ENCODE data around the gene MZT2A.
A peak's percentile ranks its signal among the peaks of the same experiment; 100 is the strongest.
"Not testable (repeated sequence)": the region's sequence is repeated elsewhere in the genome, so short reads cannot be mapped to it uniquely, and the experiment has no call there.

Gene MZT2A

DNA sequence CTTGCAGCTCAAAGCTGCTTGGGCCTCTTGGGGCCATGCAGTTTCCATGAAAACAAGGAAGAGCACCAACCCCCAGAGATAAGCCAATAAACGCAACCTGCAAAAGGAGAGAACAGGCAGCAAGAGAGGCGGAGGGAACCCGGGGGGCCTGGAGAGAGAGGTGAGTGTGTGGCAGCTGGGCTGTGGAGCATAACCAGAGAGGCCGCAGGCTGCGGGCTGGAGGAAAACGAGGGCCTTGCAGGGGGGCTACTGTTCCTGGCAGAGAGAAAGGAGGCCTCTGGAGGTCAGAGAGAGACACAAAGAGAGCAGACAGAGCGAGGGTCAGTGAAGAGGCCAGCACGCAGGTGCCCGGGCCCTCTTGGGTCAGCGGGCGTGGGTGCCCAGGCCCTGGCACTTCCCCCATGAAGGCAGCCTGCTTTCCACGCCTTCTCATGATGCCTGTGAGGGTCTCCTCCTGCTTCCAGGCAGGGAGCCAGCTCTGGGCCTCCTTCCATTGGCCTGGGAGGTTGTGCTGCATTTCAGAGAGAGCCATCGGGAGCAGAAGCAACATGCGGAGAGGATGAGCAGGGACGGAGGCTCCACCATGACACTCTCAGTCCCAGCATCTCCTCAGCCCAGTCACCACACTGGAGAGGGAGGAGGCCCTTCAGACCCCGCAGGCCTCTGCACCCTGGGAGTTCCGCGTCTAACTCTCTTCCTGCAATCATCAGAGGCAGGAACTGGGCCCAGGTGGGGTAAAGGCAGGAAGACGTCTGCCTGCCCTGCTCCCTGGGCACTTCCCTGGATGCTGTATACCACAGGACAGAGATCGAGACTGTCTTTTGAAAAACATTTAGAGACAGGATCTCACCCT, 1.4 kb downstream of the MZT2A start:
- DNase-seq = peak; percentile 65

DNA sequence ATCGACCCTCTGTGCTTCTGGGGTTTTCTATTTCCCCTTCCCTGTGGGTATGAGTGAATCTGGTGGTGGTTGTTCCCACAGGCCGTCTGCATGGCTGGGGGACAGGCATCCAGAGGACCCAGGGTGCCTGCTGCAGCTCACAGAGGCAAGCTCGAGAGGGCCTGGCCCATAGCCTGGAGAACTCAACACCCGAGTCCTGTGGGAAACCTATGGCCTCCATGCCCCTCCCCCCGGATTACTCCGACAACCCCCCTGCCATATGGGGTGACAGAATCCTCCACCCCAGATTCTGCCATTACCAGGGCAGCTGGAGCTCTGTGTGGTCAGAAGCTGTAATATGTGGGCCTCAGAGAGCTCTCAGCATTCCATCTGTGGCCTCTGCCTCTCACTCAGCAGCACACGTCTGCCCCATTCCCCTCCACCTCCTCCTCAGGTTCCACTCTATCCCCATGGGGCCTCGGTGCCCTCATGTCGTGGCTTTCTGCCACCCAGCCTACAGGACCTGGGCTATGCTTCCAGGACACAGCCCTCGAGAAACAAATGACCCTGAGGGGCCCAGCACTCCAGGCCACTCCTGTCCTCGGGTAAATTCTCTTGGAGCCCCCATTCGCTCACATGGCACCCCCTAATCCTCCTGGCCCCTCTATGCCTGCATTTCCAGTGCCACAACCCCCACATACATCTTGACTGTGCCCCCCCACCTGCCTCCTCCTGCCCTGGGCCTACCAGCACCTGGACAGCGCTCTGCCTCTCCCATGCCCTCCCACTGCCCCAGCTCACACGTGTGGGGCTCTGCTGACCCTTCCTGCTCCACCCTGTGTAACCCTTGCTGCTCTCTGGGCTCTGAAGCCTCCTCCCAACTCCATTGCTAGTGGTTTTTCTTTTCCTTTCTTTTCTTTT, 3.6 kb downstream of the MZT2A start:
- DNase-seq = no peak

DNA sequence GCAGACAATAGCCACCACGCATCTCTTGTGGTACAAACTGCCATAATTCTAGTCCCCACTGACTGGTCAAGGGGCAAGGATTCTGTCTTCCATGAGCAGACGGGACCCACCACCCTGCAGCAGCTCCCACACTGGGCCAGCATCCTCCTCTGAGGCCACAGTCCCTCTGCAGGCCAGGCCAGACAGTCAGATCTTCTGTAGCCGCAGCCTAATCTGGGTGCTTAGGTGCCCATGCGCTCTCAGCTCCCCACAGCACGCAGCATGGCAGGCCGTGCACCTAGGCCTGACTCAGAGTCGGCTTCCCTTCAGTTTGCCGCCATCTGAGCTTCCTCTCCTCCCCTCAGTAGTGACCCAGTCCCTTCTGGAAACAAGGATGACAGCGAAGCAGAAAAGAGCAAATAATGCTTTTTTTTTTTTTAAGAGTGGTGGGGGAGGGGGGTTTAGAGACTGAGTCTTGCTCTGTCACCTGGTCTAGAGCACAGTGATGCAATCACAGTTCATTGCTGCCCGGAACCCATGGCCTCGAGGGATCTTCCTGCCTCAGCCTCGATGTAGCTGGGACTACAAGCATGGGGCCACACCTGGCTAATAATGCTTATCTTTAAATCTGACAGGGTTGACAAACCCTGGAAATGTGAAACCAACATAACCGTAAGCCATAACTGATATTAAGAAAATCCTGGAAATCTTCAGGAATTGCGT, 5.8 kb downstream of the MZT2A start:
- DNase-seq = not testable (repeated sequence)

- DNase-seq = not testable (repeated sequence)
Observed at GRCh38 chr2:131484906-131485460, 7.2 kb downstream of the MZT2A start.

DNA sequence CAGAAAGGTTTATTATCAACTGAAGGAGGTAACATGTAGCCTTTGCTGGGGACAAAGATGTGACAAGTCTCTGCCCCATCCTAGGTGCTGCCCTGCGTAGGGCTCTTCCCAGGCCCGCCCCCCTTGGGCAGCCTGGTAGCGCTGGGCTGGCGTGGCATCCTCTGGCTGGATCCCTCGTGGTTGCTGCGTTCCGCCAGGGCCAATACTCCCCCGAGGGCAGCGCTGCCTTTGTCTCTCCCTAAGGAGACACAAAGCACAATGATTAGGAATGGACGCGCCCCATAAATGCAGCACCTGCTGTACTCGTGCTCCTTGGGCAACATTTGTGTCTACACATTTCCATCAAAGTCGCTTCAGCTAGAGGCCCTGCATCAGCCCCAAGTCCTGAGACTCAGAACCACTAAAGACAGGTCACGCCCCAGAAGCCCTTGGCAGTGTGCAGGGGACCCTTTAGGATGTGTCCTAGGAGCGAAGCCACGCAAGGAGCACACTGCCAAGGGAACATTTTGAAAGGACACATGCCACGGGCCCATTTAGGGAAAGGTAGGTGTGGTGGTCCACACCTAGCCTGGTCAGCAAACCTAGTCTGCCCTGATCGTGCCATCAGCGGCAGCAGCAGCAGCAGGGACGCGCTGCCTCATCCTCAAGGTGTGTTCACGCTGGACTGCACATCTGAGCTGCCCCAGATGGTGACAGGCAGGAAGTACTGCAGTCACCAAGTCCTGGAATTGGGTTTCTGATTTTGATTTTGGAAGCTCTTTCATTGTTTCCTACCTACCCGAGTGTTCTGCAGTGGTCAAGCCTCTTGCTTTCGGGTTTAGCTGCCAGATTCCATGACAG, 8.0 kb downstream of the MZT2A start:
- DNase-seq = not testable (repeated sequence)

DNA sequence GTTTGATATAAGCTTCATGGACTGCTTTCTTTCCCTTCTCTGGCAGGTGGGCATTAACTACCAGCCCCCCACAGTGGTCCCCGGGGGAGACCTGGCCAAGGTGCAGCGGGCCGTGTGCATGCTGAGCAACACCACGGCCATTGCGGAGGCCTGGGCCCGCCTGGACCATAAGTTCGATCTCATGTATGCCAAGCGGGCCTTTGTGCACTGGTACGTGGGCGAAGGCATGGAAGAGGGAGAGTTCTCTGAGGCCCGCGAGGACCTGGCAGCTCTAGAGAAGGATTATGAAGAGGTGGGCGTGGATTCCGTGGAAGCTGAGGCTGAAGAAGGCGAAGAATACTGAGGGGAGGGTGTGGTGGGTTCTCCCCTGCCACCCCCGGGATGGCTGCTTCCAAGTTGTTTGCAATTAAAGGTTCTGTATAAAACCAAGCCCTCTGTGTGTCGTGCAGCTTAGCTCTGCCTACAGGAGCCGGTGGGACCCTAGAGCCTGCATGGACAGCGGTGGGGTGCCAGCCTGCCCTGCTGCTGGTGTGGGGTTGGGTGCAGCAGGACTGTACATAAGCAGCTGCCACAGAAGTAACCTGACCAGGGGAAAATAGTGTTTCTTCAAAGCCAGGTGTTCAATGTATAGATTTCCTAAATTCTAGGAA, 9.6 kb downstream of the MZT2A start:
- DNase-seq = not testable (repeated sequence)

DNA sequence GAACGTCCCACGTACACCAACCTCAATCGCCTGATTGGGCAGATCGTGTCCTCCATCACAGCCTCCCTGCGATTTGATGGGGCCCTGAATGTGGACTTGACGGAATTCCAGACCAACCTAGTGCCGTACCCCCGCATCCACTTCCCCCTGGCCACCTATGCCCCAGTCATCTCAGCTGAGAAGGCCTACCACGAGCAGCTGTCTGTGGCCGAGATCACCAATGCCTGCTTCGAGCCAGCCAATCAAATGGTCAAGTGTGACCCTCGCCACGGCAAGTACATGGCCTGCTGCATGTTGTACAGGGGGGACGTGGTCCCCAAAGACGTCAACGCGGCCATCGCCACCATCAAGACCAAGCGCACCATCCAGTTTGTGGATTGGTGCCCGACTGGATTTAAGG, 11.8 kb downstream of the MZT2A start:
- DNase-seq = not testable (repeated sequence)

DNA sequence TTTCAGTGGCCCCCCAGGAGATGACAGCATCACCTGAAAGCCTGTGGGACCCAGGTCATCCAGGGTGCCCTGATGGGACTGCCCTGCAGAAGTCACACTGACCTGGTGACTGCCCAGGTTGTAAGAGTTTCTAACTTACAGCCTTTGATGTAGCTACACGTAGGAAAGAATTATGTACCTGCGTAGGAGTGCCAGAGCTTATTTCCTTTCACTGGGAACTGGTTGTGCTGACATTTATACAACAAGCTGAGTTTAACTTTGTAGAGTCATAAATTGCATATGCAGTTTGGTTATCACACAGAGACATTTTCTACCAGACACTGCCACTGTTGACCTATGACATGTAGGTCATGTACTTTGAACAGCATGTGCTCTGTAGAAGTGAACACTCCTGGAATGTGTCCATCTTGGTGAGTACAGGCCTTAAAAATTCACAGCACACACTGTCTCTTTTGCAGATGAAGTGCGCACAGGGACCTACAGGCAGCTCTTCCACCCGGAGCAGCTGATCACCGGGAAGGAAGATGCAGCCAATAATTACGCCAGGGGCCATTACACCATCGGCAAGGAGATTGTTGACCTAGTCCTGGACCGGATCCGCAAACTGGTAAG, 13.2 kb downstream of the MZT2A start:
- not testable (repeated sequence) for DNase-seq

DNA sequence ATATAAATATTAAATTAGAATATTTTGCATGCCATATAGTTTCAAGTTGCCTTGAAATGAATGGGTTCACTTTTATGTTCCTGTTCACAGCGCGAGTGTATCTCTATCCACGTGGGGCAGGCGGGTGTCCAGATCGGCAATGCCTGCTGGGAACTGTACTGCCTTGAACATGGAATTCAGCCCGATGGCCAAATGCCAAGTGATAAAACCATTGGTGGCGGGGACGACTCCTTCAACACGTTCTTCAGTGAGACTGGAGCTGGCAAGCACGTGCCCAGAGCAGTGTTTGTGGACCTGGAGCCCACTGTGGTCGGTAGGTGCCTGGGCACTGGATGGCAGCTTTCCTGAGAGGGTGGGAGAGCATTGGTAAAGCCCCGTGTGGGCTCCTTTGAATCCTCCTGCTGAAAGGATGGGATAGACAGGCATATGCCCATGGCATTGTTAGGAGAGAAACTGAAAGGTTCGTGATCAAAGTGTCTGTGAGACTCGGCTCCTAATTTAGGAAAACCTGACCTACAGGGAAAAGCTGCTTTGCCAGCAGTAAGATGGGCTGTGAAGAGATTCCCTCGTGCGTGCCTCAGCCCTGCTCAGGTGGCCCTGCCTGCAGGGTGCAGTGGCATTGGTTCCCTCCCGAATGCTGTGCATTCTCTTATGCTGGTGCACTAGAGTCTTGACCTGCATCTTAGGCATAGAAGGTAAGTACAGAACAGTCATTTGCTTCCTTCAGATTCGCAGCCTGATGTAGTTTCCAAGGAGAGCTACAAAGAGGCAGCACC, 13.9 kb downstream of the MZT2A start:
- not testable (repeated sequence) for DNase-seq

DNA sequence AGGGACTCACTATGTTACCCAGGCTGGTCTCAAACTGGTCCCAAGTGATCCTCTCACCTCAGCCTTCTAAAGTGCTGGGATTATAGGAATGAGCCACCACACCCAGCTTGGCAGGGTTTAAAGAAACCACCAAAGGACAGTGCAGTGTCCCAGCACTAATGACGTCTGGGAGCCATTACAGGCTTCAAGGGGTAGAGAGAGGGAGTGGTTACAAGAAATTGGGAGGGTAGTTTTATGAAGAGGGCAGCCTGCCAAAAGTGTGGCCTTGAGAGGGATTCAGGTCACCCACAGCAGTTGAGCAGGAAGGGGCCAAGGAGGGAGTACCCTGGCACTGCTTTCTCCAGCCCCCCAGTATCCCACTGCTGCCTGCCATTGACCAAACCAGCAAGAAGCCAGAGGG, 15.0 kb downstream of the MZT2A start:
- not testable (repeated sequence) for DNase-seq

DNA sequence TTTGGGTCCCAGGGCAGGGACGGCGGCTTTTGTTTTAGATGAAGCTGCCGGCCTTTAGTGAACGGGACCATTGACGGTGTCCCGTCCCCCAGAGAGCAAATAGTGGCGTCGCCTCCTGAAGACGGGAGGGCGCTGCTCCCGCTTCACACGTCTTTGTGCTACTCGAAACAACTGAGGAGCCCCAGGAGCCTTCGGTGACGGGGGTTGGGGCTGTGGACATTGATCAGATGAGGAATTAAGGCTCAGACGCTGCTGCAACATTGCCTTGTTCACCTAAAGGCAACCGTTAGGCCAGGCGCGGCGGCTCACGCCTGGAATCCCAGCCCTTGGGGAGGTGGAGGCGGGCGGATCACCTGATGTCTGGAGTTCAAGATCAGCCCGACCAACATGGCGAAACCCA, 15.8 kb downstream of the MZT2A start:
- not testable (repeated sequence) for DNase-seq

DNA sequence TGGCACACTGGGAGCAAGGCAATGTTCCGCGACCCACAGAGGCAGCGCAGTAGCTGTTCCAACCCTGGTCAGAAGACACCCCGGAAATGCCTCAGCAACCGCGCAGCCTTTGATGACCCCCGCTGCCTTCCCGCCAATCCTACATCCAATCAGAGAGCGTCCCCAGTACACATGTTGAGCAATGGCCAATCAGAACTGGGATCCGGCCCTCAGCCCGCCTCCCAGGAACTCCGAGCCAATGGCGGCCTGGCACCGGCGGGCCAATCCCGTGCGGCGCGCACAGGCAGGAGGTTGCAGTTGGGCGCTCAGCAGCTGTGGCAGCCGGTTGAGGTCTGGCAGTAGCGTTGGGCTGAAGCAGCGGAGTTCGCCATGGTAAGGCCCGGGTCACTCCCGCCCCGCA, 16.4 kb downstream of the MZT2A start, which contains the start of gene TUBA3D:
Gene TUBA3D, plus strand, starts transcription at position 289 of the 400 bp plus-strand sequence. Its CDS starts 81 bp downstream, at position 370.
- DNase-seq = no peak

- DNase-seq = not testable (repeated sequence)
Observed at GRCh38 chr2:131473266-131473665, 18.9 kb downstream of the MZT2A start.

- not testable (repeated sequence) for DNase-seq
Observed at GRCh38 chr2:131471624-131472023, 20.6 kb downstream of the MZT2A start.

DNA sequence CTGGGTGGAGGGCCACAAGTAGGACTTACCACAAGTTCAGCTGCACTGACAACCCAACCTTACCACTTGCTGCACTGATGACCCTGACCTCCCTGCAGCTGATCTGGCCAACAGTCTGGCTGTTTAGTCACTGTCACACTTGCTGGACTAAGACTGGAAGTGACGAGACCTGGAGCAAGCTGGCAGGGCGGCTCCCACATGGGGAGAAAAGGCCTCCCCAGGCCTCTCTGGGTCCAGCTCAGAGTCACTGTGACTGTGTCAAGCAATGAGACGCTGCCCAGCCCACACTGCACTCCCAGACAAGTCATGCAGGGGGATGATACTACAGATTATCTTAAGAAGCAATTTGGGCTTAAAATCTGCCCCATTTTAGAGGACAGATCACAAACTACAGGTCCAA, 21.3 kb downstream of the MZT2A start:
- not testable (repeated sequence) for DNase-seq

DNA sequence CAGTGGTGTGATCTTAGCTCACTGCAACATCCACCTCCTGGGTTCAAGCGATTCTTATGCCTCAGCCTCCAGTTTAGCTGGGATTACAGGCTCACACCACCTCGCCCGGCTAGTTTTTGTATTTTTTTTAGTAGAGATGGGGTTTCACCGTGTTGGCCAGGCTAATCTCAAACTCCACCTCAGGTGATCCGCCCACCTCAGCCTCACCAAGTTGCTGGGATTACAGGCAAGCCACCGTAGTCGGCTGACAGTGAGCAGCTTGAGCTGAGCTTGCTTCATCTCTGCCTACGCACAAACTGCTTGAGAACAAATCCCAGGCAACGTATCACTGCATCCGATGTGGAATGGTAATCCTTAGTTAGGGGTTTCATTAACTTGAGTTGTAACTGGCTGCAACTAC, 24.5 kb downstream of the MZT2A start:
- DNase-seq = not testable (repeated sequence)

DNA sequence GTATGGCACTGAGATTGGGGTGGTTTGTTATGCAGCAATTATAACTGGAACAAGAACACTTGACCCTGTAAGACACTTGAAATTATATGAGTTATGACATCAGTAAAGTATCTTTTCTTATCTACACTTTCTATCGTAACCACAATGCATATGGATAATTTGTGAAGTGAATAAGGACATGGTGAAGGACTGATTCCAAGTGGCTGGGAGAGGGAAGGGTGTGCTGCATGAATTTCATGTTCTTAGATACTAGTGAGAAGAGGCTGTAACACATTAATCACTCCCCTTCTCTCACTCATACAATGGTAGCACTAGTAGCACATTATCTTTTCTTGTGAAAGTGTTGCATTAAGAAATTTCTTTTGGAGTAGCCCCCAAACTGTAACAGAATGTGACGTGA, 37.3 kb downstream of the MZT2A start:
- not testable (repeated sequence) for DNase-seq

DNA sequence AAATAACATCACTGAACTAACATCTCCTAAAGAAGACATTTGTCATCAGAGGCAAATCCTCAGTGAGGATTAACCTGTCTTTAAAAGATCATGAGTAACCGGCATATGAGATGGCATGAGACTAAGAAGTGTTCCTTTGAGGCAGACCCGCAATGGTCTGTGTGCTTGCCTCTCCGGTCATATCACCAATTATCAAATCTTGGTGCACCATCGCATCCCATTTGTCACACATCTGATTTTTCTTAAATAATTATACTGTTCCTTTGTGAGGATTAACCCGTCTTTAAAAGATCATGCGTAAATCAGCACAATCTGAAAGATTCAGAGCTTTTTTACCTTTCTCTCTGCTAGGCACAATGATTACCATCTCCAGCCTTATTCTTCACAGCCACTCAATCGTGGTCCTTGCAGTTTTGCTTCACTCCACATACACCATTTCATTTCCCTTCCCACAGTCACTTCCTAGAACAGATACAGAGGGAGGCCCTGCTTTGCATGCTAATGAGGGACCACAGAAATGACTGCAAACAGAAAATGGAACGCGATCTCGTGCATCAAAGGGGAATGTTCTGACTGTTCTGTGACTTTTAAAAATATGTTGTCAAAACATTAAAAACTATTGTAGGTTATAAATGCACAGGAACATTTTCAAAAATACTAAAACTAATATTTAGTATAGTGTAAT, 40.8 kb downstream of the MZT2A start:
- DNase-seq = not testable (repeated sequence)

DNA sequence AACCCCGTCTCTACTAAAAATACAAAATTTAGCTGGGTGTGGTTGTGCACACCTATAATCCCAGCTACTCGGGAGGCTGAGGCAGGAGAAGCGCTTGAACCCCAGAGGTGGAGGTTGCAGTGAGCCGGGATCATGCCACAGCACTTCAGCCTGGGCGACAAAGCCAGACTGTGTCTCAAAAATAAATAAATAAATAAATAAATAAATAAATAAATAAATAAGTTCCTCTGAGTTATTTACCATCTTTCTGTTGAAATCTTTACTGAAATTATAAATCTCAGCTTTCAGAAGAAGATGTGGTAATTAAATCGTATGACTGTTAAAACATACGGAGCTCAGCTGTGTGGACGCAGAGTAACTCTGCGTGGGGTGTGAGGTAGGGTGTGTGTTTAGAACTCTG, 44.2 kb downstream of the MZT2A start:
- not testable (repeated sequence) for DNase-seq
